SK-N-SH treated with all-trans-retinoic acid at 6 μM for 48 hours (cell line): Measurements from ENCODE around the gene PNKD.

Experiments
- ARNTL ChIP-seq: fragments of 450-650 bp; formaldehyde crosslinking; IDR thresholded peaks from 2 replicates; pipeline ENCODE4 v1.5.0; 2020; ENCODE audit warnings: low read depth, mild to moderate bottlenecking, moderate library complexity, borderline replicate concordance
- CREB5 ChIP-seq: fragments of 250-450 bp; sonication (Bioruptor Pico); IDR thresholded peaks from 2 replicates; pipeline ENCODE4 v1.5.1; 2020; ENCODE audit warnings: low read depth, mild to moderate bottlenecking, moderate library complexity
- CSDC2 ChIP-seq: fragments of 250-450 bp; sonication (Bioruptor Pico); IDR thresholded peaks from 2 replicates; pipeline ENCODE4 v1.5.0; 2020; ENCODE audit warnings: mild to moderate bottlenecking, moderate library complexity
- ISL1 ChIP-seq: fragments of 250-450 bp; sonication (Bioruptor Pico); IDR thresholded peaks from 2 replicates; pipeline ENCODE4 v2.1.2; 2022; ENCODE audit warnings: mild to moderate bottlenecking, moderate library complexity
- OSR1 ChIP-seq: fragments of 250-450 bp; sonication (Bioruptor Pico); IDR thresholded peaks from 2 replicates; pipeline ENCODE4 v1.8.0; 2022; ENCODE audit warnings: moderate library complexity, mild to moderate bottlenecking, inconsistent platforms
- PATZ1 ChIP-seq: fragments of 250-450 bp; sonication (Bioruptor Pico); IDR thresholded peaks from 2 replicates; pipeline ENCODE4 v1.8.0; 2020; ENCODE audit warnings: mild to moderate bottlenecking, moderate library complexity, borderline replicate concordance
- POU6F1 ChIP-seq: fragments of 250-450 bp; sonication (Bioruptor Pico); IDR thresholded peaks from 2 replicates; pipeline ENCODE4 v1.8.0; 2021; ENCODE audit warnings: low read depth, mild to moderate bottlenecking, moderate library complexity, borderline replicate concordance
- RARB ChIP-seq: fragments of 250-450 bp; sonication (Bioruptor Pico); IDR thresholded peaks from 2 replicates; pipeline ENCODE4 v1.8.0; 2021; ENCODE audit warnings: mild to moderate bottlenecking, moderate library complexity
- TCF4 ChIP-seq: fragments of 250-450 bp; sonication (Bioruptor Pico); IDR thresholded peaks from 2 replicates; pipeline ENCODE4 v1.8.0; 2021; ENCODE audit warnings: mild to moderate bottlenecking, moderate library complexity, borderline replicate concordance
- TSHZ2 ChIP-seq: fragments of 250-450 bp; sonication (Bioruptor Pico); IDR thresholded peaks from 2 replicates; pipeline ENCODE4 v1.5.0; 2020; ENCODE audit warnings: mild to moderate bottlenecking, moderate library complexity
- ZC3H10 ChIP-seq: fragments of 250-450 bp; sonication (Bioruptor Pico); IDR thresholded peaks from 2 replicates; pipeline ENCODE4 v1.5.1; 2021; ENCODE audit warnings: mild to moderate bottlenecking, moderate library complexity
- ZFP3 ChIP-seq: fragments of 250-450 bp; sonication (Bioruptor Pico); IDR thresholded peaks from 2 replicates; pipeline ENCODE4 v1.5.0; 2020; ENCODE audit warnings: mild to moderate bottlenecking, moderate library complexity
- ZFP30 ChIP-seq: fragments of 450-650 bp; formaldehyde crosslinking; IDR thresholded peaks from 2 replicates; pipeline ENCODE4 v1.5.0; 2022; ENCODE audit warnings: mild to moderate bottlenecking, moderate library complexity

- TF ChIP-seq PATZ1 (no peak), OSR1 (CRISPR knock-in tag) (no peak), CSDC2 (CRISPR knock-in tag) (no peak), POU6F1 (CRISPR knock-in tag) (no peak), ARNTL (CRISPR knock-in tag) (no peak), ZC3H10 (CRISPR knock-in tag) (no peak), TSHZ2 (CRISPR knock-in tag) (no peak), ISL1 (CRISPR knock-in tag) (no peak), ZFP30 (CRISPR knock-in tag) (no peak), CREB5 (no peak), RARB (no peak), ZFP3 (CRISPR knock-in tag) (no peak), TCF4 (CRISPR knock-in tag) (no peak)
Observed at GRCh38 chr2:218296200-218296599, 25.9 kb downstream of the PNKD start.
